GM18520 (cell line): ENCODE data around the gene BUD23.
"Not testable (repeated sequence)": the region's sequence is repeated elsewhere in the genome, so short reads cannot be mapped to it uniquely, and the experiment has no call there.

Source experiments
- ATAC-seq: cut with Tn5 transposase; IDR thresholded peaks from one replicate; pipeline ENCODE4 v1.9.1; 2021; ENCODE audit not compliant: unreplicated experiment

Gene BUD23

GRCh38 chr7:73668103-73668885, 15.1 kb upstream of the BUD23 start:
- no peak for ATAC-seq

- no peak for ATAC-seq
Measured at GRCh38 chr7:73668886-73669230, 14.5 kb upstream of the BUD23 start.

- no peak for ATAC-seq
Measured at GRCh38 chr7:73669288-73669701, 14.1 kb upstream of the BUD23 start.

GRCh38 chr7:73669858-73670385, 13.5 kb upstream of the BUD23 start:
- no peak for ATAC-seq

- no peak for ATAC-seq
Measured at GRCh38 chr7:73671322-73671661, 12.1 kb upstream of the BUD23 start.

GRCh38 chr7:73671857-73672445, 11.4 kb upstream of the BUD23 start:
- ATAC-seq = no peak

- no peak for ATAC-seq
Measured at GRCh38 chr7:73674468-73675124, 8.8 kb upstream of the BUD23 start.

- ATAC-seq = not testable (repeated sequence)
Measured at GRCh38 chr7:73676062-73676461, 7.3 kb upstream of the BUD23 start.

GRCh38 chr7:73678862-73679261, 4.5 kb upstream of the BUD23 start:
- no peak for ATAC-seq

- no peak for ATAC-seq
Measured at GRCh38 chr7:73679709-73680108, 3.7 kb upstream of the BUD23 start.

GRCh38 chr7:73680501-73680900, 2.9 kb upstream of the BUD23 start:
- ATAC-seq = no peak

GRCh38 chr7:73681031-73681430, 2.4 kb upstream of the BUD23 start:
- ATAC-seq = no peak

- no peak for ATAC-seq
Measured at GRCh38 chr7:73682745-73683055, 697 bp upstream of the BUD23 start.

GRCh38 chr7:73683788-73684693, 644 bp downstream of the BUD23 start:
- ATAC-seq = no peak

- no peak for ATAC-seq
Measured at GRCh38 chr7:73685311-73685710, 1.9 kb downstream of the BUD23 start.

GRCh38 chr7:73688288-73688687, 4.9 kb downstream of the BUD23 start:
- ATAC-seq = no peak

GRCh38 chr7:73690646-73691045, 7.2 kb downstream of the BUD23 start:
- no peak for ATAC-seq

GRCh38 chr7:73696372-73696771, 13.0 kb downstream of the BUD23 start:
- no peak for ATAC-seq

- no peak for ATAC-seq
Measured at GRCh38 chr7:73698410-73698809, 15.0 kb downstream of the BUD23 start.

GRCh38 chr7:73699370-73700068, 16.1 kb downstream of the BUD23 start:
- no peak for ATAC-seq

GRCh38 chr7:73700069-73700423, 16.6 kb downstream of the BUD23 start:
- no peak for ATAC-seq
